Measurements from ENCODE around the gene SLC30A5. TPM values are rescaled to one million over a fixed set of nuclear protein-coding genes. Genes with fewer than 3 reads are reported as not detected.
"Not testable (repeated sequence)": the region's sequence is repeated elsewhere in the genome, so short reads cannot be mapped to it uniquely, and the experiment has no call there.

SLC30A5 gene
- total RNA-seq, 1 donor from 2014 or later = 44.8 TPM

DNA sequence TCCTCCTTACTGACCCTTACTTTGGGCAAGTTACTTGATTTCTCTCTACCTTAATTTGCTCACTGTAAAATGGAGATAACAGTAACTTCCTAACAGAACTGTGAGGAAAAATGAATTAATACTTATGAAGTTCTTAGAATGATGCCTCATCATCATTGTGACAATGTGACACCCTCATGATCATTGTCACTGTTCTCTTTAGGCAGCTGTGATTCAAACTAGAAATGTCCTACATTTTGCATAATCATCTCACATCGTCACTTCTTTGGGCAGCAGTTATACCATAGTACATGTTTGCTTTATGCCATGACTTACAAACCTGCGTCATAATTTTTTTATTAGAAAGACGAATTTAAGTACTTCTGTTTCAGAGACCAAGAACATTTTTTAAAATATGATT lies 9.7 kb downstream of the SLC30A5 start:
- no peak for DNase-seq (ENCODE audit: low spot score)

DNA sequence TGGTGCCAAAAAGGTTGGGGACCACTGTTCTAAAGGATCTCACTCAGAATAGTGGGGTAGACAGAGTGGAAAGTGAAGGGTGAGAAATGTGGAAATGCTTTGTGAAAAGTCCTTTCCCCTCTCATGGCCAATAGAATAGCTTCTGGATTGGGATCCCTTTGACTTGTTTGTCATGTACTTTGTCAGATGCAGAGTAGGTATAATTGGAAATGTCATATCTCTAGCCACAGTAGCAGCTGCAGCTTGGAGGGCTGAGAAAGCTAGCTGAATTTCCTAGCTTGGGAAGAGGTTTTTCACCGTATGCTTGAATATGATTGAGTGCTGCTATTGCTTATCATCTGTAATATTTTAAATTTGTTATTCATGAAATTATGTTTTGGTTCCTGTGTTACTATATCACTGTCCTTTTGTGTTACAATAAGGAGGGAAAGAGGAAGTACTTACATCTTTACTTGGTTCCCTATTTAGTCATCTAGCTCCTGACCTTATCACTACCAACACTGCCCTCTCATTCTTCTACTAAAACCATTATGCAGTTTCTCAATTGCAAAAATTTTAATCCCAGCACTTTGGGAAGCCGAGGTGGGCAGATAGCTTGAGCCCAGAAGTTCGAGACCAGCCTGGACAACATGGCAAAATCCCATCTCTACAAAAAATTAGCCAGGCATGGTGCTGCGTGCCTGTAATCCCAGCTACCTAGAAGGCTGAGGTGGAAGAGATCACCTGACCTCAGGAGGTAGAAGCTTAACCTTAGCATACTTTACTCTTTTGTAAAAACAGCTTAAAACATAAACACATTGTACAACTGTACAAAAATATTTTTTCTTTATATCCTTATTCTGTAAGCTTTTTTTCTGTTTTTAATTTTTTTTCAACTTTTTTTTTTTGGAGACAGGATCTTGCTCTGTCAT lies 12.4 kb downstream of the SLC30A5 start:
- no peak for DNase-seq (ENCODE audit: low spot score)

DNA sequence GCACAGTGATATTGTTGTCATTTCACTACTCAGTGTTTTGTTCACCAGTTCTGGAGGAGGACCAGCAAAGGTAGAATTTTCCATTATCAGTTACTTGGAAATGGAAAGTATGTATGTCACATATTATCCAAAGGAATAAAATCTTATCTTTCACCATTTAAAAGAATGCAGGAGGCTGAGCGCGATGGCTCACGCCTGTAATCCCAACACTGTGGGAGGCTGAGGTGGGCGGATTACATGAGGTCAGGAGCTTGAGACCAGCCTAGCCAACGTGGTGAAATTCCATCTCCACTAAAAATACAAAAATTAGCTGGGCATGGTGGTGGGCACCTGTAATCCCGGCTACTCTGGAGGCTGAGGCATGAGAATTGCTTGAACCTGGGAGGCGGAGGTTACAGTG lies 14.6 kb downstream of the SLC30A5 start:
- not testable (repeated sequence) for DNase-seq (ENCODE audit: low spot score)

DNA sequence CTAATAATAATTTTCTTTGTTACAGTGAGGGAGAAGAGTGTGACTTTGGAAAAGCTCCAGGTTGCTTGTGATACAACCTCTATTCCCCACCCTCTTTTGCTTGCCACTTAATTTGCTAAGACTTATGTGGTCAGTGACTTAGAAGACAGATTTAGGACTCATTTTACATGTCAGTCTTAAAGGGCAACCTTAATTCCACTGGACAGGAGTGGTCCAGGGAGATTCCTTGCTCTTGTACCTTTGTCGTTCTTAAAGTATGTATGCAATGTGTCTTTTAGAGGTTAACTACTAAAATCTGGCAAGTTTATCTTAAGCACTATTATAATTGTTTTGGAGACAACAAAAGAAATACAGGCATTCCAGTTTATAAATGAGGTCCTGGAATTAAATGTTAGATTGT lies 20.0 kb downstream of the SLC30A5 start:
- DNase-seq (ENCODE audit: low spot score) = no peak

DNA sequence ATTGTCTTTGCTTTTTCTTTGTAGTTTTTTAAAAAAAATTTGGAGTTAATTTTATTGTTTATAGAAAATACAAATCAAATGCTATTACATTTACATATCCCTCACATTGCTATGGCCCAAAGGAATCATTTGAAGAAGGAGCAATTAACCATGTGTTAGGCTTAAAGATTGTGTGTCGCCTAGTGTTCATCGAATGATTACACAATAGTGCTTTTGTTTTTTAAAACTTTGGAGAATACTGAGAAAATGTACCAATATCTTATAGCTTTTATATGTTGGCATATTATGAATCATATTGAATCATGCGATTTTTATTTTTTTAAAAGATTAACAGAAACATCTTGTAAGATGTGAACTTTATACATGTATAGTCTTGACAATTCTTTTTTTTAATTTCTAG lies 21.7 kb downstream of the SLC30A5 start:
- no peak for DNase-seq (ENCODE audit: low spot score)

DNA sequence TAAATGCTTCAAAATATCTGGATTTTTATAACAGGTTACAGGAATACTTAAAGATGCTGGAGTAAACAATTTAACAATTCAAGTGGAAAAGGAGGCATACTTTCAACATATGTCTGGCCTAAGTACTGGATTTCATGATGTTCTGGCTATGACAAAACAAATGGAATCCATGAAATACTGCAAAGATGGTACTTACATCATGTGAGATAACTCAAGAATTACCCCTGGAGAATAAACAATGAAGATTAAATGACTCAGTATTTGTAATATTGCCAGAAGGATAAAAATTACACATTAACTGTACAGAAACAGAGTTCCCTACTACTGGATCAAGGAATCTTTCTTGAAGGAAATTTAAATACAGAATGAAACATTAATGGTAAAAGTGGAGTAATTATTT lies 35.6 kb downstream of the SLC30A5 start:
- no peak for DNase-seq (ENCODE audit: low spot score)

DNA sequence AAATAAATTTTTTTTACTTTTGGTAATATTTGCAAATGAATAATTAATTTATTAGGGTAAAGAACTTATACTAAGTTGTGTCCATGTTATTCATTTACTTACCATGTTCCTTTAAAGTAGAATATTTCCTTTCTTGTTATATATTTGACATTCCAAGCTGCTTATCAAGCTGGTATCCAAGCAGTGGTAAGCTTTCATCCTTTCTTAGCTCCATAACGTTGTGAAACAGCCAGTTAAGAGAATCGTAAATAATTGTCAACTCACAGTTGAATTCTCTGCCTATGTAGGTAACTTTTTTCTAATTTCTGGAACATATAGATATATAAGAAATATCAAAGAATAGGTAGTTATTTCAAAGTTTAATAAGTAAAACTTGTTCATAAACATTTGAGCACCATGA lies 36.4 kb downstream of the SLC30A5 start:
- DNase-seq (ENCODE audit: low spot score) = no peak

DNA sequence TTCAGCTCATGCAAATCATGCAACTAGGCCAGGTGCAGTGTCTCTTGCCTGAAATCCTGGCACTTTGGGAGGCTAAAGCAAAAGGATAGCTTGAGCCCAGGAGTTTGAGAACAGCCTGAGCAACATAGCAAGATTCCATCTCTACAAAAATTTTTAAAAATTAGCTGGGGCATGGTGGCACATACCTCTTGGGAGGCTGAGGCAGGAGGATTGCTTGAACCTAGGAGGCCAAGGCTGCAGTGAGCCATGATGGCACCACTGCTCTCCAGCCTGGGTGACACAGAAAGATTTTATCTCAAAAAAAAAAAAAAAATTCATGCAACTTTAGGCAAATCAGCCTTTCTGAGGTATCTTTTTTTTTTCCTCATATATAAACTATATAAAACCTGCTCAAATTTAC lies 37.5 kb downstream of the SLC30A5 start:
- DNase-seq (ENCODE audit: low spot score) = no peak

DNA sequence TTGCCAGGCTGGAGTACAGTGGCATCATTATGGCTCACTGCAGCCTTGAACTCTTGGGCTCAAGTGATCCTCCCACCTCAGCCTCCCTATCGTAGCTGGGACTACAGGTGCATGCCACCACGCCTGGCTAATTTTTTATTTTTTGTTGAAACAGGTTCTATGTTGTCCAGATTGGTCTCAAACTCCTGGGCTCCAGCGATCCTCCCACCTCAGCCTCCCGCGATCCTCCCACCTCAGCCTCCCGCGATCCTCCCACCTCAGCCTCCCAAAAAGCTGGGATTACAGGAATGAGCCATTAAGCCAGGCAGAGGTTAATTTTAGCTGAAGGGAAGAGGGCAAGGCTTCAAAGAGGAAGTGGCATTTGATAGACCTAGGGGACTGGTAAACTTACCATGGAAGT lies 40.3 kb downstream of the SLC30A5 start:
- no peak for DNase-seq (ENCODE audit: low spot score)

DNA sequence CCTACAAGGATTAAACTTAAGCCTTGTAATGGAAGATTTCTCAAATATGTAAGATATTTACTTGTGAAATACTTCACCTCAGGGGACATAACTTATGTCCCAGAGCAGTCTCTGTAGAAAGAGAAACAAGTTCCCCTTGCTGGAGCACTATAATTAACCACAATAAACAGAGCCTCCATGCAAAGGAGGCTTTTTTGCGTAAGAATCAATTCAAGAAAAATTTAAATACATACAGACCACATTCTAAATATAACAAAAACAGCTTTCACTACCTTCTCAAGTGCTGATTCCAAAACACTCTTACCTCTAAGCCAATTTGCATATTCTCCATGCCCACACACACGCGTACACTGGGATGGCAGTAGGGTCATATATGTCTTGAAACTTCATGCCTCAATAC lies 42.5 kb downstream of the SLC30A5 start:
- DNase-seq (ENCODE audit: low spot score) = no peak

DNA sequence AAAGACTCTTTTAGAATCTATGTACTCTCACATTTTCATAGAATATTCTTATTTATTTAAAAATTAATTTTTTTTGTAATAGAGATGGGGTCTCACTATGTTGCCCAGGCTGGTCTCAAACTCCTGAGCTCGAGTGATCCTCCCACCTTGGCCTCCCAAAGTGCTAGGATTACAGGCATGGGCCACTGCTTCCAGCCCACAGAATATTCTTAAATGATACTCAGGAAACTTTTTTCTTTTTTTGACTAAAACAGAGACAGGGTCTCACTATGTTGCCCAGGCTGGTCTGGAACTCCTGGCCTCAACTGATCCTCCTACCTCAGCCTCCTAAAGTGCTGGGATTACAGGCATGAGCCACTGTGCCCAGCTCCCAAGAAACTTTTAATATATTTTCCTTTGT lies 43.4 kb downstream of the SLC30A5 start:
- DNase-seq (ENCODE audit: low spot score) = not testable (repeated sequence)

DNA sequence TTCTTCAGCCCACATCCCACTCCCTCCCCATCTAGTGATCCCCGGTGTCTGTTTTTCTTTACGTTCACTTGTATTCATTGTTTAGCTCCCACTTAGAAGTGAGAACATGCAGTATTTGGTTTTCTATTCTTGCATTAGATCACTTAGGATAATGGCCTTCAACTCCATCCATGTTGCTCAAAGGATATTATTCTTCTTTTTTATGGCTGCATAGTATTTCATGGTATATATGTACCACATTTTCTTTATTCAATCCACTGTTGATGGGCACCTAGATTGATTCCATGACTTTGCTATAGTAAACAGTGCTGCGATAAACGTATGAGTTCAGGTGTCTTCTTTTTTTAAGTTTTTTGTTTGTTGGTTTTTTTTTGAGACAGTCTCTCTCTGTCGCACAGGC lies 44.0 kb downstream of the SLC30A5 start:
- no peak for DNase-seq (ENCODE audit: low spot score)

DNA sequence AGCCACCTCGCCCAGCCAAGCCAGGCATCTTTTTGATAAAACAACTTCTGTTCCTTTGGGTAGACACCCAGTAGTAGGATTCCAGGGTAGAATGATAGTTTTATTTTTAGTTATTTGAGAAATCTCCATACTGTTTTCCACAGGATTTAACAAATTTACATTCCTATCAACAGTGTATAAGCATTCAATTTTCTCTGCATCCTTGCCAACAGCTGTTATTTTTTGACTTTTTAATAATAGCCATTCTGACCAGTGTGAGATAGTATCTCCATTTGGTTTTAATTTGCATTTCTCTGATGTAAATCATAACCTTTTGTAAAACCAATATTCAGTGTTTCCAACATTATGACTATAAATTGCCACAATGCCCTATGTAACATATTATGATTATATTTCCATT lies 45.0 kb downstream of the SLC30A5 start:
- no peak for DNase-seq (ENCODE audit: low spot score)

DNA sequence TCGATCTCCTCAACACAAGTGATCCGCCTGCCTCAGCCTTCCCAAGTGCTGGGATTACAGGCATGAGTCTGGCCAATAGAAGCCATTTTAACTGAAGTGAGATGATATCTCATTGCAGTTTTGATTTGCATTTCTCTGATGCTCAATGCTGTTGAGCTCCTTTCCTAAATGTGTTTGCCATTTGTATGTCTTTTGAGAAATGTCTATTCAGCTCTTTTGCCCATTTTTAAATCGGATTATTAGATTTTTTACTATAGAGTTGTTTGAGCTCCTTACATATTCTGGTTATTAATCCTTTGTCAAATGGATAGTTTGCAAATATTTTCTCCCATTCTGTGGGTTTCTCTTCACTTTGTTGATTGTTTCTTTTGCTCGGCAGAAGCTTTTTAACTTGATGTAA lies 46.4 kb downstream of the SLC30A5 start:
- not testable (repeated sequence) for DNase-seq (ENCODE audit: low spot score)

DNA sequence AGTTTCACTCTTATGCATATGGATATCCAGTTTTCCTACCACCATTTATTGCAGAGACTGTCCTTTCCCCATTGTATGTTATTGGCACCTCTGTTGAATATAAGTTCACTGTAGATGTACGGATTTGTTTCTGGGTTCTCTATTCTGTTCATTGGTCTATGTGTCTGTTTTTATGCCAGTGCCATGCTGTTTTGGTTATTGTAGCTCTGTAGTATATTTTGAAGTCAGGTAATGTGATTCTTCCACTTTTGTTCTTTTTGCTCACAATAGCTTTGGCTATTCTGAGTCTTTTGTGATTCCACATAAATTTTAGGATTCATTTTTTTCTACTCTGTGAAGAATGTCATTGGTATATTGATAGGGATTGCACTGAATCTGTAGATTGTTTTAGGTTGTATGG lies 47.0 kb downstream of the SLC30A5 start:
- no peak for DNase-seq (ENCODE audit: low spot score)

DNA sequence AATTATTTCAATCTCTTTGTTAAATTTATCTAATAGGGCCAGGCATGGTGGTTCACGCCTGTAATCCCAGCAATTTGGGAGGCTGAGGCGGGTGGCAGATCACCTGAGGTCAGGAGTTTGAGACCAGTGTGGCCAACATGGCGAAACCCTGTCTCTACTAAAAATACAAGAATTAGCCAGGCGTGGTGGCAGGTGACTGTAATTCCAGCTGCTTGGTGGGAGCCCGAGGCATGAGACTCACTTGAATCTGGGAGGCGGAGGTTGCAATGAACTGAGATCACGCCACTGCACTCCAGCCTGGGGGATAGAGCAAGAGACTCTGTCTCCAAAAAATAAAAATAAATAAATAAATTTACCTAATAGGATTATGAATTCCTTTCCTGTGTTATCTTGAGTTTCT lies 54.8 kb downstream of the SLC30A5 start:
- DNase-seq (ENCODE audit: low spot score) = not testable (repeated sequence)

DNA sequence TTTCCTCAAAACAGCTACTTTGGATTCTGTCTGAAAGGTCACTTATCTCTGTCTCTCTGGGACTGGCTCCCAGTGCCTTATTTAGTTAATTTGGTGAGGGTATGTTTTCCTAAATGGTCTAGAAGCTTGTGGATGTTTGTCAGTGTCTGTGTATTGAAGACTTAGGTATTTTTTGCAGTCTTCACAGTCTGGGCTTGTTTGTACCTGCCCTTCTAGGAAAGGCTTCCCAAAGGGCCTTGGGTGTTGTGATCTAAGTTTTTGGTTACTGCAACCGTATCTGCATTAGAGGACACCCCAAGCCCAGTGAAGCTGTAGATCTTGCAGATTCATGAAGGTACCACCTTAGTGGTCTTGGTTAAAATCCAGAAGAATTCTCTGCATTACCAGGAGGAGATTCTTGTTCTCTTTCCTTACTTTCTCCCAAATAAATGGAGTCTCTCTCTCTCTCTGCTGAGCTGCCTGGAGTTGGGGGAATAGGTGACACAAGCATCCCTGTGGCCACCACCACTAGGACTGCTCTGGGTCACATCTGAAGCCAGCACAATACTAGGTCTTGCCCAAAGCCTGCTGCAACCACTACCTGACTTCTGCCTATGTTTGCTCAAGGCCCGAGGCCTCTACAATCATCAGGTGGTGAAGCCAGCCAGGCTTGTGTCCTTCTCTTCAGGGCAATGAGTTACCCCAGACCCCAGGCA lies 55.3 kb downstream of the SLC30A5 start:
- DNase-seq (ENCODE audit: low spot score) = no peak

DNA sequence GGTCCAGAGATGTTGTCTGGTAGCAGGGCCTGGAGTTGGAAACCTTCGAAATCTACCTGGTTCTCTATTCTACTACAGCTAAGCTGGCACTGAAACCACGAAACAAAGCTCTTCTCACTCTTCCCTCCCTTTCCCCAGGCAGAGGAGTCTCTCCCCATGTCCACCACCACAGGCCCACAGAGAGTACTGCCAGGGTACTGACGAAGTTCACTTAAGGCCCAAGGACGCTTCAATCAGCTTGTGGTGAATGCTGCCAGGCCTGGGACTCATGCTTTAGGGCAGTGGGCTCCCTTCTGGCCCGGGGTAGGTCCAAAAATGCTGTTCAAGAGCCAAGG lies 55.8 kb downstream of the SLC30A5 start:
- DNase-seq (ENCODE audit: low spot score) = no peak

DNA sequence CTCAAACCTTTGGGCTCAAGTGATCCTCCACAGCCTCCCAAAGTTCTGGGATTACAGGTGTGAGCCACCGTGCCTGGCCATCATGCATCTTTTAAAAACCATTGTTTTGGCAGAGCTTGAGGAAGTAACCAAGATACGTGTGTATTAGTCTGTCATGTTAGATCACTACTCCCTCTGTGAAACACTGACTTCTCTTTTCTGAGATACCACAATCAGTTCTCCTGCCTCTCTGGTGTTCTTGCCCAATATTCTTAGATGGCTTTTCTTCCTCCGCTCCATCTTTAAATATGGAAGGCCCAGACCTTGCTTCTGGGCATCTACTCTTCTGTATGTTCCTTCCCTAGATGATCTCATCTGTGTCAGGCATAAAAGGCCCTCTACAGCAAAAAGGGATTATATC lies 58.9 kb downstream of the SLC30A5 start:
- DNase-seq (ENCODE audit: low spot score) = no peak

DNA sequence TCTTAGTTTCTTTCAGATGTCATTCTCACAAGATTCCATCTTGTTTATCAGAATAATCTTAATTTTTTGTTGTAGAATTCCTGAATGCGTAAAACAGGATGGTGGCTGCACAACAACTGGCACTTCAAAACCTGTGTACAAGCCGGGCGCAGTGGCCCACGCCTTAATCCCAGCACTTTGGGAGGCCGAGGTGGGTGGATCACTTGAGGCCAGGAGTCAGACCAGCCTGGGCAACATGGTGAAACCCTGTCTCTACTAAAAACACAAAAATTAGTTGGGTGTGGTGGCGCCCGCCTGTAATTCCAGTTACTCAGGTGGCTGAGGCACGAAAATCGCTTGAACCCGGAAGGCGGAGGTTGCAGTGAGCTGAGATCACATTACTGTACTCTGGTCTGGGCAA lies 62.6 kb downstream of the SLC30A5 start:
- DNase-seq (ENCODE audit: low spot score) = no peak

DNA sequence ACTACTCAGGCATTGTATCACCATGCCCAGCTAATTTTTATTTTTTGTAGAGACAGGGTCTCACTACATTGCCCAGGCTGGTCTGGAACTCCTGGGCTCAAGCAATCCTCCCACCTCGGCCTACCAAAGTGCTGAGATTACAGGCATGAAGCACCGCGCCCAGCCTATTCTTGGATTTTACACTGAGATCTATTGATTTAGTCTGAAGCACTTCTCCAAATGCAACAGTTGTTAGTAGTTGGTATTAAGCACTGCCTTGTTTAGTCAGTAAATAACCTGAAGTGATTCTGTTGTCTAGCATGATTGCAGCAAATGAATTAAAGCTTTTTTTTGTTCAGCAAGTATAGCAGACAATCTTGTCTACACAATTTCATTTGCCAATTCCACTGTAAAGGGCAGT lies 64.2 kb downstream of the SLC30A5 start:
- DNase-seq (ENCODE audit: low spot score) = no peak

DNA sequence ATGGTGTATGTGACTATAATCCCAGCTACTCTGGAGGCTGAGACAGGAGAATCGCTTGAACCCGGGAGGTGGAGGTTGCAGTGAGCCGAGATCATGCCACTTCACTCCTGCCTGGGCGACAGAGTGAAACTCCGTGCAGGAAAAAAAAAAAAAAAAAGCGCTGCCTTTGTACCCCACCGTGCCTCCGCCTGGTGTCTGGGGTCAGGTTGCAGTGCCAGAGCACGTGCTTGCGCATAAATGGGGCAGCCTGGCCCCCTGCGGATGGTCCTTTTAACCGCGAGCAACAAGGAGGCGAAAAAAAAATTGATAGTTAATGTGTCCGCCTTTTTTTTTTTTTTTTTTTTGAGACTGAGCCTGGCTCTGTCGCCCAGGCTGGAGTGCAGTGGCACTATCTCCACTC lies 66.8 kb downstream of the SLC30A5 start:
- DNase-seq (ENCODE audit: low spot score) = no peak

Measured in mesenteric fat pad (tissue), 1 donor.